ENCODE data around the gene CDC7. TPM values are rescaled to one million over a fixed set of nuclear protein-coding genes. Genes with fewer than 3 reads are reported as not detected.

Gene CDC7
- total RNA-seq, 3 donors from 2014 or later = 3.6 to 5.0 (median 3.9) TPM

DNA sequence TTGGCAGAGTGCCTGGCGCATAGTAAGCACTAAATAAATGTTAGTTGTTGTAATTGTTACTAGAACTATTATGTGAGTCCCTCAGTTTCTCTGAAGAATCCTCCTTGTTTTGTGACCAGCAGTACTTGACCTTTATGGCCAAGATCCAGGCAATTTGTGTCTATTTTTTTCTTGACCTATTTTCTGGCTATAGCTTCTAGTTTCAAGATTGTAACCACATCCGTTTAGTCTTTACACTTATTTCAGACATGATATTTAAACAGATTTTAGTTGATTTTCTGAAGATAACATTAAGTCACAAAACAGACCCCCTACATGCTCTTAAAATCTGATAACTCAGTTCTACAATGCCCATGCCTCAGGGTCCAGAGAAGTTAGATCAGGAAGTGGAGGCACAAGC is 50.3 kb downstream of the CDC7 start:
- TF ChIP-seq, protein P1, sequence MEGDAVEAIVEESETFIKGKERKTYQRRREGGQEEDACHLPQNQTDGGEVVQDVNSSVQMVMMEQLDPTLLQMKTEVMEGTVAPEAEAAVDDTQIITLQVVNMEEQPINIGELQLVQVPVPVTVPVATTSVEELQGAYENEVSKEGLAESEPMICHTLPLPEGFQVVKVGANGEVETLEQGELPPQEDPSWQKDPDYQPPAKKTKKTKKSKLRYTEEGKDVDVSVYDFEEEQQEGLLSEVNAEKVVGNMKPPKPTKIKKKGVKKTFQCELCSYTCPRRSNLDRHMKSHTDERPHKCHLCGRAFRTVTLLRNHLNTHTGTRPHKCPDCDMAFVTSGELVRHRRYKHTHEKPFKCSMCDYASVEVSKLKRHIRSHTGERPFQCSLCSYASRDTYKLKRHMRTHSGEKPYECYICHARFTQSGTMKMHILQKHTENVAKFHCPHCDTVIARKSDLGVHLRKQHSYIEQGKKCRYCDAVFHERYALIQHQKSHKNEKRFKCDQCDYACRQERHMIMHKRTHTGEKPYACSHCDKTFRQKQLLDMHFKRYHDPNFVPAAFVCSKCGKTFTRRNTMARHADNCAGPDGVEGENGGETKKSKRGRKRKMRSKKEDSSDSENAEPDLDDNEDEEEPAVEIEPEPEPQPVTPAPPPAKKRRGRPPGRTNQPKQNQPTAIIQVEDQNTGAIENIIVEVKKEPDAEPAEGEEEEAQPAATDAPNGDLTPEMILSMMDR (IDR thresholded peaks at IDR 0.05) = no peak
- Histone ChIP-seq H3K4me1 (ENCODE audit: low read depth) (no peaks in the 10 kb centered on the region), H3K4me3 (no peak overlapping the region), H3K36me3 (ENCODE audit: low read depth) (no peaks in the 10 kb centered on the region), H3K9me3 (no peaks in the 10 kb centered on the region)
- DNase-seq = no peak
- intact Hi-C loops (cut with DNase I, micrococcal nuclease) = no loop called here
- no peak for ATAC-seq

GRCh38 chr1:91552091-91552490 is 51.4 kb downstream of the CDC7 start:
- TF ChIP-seq, protein P1 (IDR thresholded peaks at IDR 0.05) = no peak
- DNase-seq = no peak
- Histone ChIP-seq H3K9me3 (no peaks in the 10 kb centered on the region), H3K4me1 (ENCODE audit: low read depth) (no peaks in the 10 kb centered on the region), H3K4me3 (no peak overlapping the region), H3K36me3 (ENCODE audit: low read depth) (no peaks in the 10 kb centered on the region)
- intact Hi-C loops (cut with DNase I, micrococcal nuclease) = no loop called here
- ATAC-seq = no peak

- DNase-seq (no peak), ATAC-seq (no peak)
- TF ChIP-seq, protein P1 (IDR thresholded peaks at IDR 0.05) = no peak
- intact Hi-C loops (cut with DNase I, micrococcal nuclease) = no loop called here
- H3K4me1 ChIP-seq (ENCODE audit: low read depth) = no peaks in the 10 kb centered on the region
- no peak overlapping the region for H3K4me3 ChIP-seq
- H3K36me3 ChIP-seq (ENCODE audit: low read depth) = no peaks in the 10 kb centered on the region
- H3K9me3 ChIP-seq = no peaks in the 10 kb centered on the region
Observed at GRCh38 chr1:91552596-91552995, 51.9 kb downstream of the CDC7 start.

GRCh38 chr1:91553177-91553591 is 52.5 kb downstream of the CDC7 start:
- intact Hi-C loops (cut with DNase I, micrococcal nuclease) = no loop called here
- Histone ChIP-seq H3K4me1 (ENCODE audit: low read depth) (no peaks in the 10 kb centered on the region), H3K9me3 (no peaks in the 10 kb centered on the region), H3K36me3 (ENCODE audit: low read depth) (no peaks in the 10 kb centered on the region), H3K4me3 (no peak overlapping the region)
- no peak for DNase-seq
- TF ChIP-seq, protein P1 (IDR thresholded peaks at IDR 0.05) = no peak
- no peak for ATAC-seq

DNA sequence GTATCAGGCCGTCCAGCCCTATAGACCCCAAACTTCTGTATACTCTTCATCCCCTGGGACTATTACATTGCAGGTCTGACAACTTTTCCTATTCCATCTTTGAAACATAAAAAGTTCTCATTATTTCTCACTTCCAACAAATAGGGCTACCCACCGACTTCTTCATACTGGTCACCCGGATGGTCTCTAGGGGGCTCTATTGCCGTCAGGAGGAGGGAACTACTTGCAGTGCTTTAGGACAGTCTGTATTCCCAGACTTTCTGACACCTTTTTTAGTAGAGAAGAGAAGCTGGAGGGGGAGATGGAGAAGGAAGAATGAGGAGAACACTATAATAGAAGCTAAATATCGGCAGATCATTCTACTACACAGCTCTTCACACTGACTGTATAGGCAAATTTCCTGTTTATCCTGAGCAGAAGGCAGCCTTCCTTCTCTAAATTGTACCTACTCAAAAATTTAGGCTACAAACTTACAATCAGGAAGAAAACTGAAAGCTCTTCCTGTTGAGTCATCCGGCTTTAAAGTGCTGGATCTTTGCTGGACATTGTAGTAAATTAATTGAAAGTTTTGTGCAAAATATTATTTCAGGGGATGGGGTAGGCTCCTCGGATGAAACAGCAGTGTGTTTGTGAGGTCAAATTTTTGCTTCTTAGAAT is 54.6 kb downstream of the CDC7 start:
- no peak overlapping the region for H3K4me3 ChIP-seq
- intact Hi-C loops (cut with DNase I, micrococcal nuclease) = no loop called here
- no peak for ATAC-seq
- H3K36me3 ChIP-seq (ENCODE audit: low read depth) = no peaks in the 10 kb centered on the region
- no peaks in the 10 kb centered on the region for H3K9me3 ChIP-seq
- H3K4me1 ChIP-seq (ENCODE audit: low read depth) = no peaks in the 10 kb centered on the region
- TF ChIP-seq, protein P1 (IDR thresholded peaks at IDR 0.05) = no peak
- no peak for DNase-seq
